HG03060 (cell line): ENCODE results near the gene CLEC18B.
A peak's percentile ranks its signal among the peaks of the same experiment; 100 is the strongest.
"Not testable (repeated sequence)": the region's sequence is repeated elsewhere in the genome, so short reads cannot be mapped to it uniquely, and the experiment has no call there.

Source experiments
- ATAC-seq: cut with Tn5 transposase; IDR thresholded peaks from one replicate; pipeline ENCODE4 v1.9.1; 2021; ENCODE audit warnings: low read depth, moderate number of reproducible peaks; ENCODE audit not compliant: unreplicated experiment

CLEC18B gene

DNA sequence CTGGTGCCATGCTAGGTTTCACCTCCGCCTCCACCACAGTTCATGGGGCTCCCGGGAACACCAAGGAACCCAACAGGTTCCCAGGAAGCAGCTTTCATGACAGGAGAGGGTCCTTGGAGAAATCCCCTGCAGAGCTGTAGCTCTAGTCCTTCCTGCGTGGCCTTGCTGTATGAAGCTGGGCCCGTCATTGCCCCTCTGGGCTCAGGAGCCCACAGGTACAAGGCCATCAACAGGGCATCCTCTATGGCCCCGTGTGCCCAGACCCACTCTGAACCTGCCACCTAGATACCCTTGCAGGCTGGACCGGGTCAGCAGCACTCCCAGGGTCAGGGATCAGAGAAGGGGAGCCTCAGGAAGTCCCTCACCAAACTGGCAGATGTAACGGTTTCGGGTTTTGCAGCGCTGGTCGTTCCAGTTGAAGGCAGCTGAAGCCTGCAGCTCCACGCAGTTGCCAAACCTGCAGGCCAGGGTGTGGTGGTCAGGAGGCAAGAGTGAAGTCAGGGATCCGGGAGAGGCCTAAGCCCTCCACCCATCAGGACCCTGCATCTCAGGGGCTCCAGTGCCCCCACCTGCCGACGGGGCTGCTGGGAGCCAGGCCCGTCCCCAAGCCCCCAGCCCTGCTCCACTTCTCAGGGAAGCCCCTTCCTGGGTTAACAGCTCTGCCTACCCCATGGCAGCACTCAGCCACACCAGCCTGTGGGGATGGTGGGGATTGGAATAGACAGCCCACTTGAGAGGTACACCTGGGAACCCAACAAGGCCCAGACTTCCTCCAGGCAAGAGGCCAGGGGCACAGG lies 11.9 kb downstream of the CLEC18B start:
- not testable (repeated sequence) for ATAC-seq

DNA sequence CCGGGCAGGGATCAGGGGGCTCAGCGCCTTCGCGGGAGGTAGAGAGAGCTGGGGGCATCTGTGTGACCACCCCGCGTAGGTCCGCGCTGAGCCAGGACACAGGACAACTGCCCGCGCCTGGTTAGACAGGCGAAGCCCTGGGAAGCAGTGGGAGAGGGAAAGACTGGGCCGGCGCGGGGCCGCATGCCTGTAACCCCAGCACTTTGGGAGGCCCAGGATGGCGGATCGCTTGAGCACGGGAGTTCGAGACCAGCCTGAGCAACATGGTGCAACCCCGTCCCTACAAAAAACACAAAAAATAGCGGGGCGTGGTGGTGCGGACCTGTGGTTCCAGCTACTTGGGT lies 13.9 kb downstream of the CLEC18B start:
- not testable (repeated sequence) for ATAC-seq

DNA sequence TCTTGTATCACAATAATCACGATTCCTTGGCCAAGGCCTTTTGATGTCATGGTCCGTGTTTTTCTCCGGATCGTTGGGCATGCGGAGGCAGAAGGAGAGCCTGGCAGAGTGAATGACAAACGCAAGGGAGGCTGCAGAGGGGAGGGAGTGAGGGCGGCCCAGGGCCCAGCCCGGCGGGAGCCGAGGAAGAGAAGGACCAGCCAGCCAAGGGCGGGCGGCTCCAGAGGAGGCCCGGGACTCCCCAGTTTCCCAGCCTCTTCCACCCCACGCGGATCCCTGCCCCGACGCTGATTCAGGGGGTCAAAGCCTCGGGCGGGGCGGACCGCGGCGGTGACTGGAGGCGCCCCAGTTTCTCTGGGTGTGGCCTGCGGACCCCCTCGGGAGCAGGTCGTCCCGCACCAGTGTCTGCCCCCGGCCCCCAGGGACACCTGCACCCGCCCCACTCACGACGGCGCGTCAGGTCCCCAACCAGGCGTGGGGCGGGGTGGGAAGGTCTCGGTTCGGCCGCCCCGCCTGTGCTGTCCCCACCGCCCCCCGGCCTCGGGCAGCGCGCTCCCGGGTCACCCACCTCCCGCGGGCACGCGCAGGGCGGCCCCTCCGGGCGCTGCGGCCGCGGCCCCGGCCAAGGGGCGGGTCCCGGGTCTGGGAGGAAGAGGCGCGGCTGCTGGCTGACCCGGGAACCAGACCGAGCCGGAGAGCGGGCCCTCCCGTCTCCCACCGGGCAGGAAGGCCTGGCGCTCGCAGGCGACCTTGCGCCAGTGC lies 14.5 kb downstream of the CLEC18B start:
- ATAC-seq: not testable (repeated sequence)

DNA sequence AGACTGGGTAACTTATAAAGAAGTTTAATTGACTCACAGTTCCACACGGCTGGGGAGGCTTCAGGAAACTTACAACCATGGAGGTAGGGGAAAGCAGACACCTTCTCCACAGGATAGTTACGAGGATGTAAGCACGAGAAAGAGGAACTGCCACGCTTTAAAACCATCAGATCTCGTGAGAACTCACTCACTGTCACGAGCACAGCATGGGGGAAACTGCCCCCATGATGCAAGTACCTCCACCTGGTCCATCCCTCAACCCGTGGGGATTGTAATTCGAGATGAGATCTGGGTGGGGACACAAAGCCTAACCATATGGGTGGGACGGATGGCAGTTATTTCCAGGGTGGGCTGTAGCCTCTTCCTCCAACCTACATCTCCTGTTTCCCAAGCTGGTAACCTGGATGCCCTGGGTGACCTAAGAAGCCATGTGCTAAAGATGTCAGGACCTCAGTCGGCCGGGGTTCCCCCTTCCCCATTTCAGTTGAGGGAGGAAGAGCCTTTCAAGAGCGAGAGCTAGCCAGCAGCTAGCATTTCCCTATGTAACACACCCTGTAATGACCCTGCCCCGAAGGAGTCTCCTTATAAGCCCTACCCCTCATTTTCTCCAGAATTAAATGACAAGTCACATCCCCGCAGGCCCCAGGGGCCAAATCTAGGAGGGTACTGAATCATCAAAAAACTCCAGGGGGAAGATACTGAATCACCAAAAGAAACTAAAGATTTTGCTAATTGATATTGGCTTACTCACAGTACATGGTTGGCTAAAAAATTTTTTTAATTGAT lies 16.9 kb downstream of the CLEC18B start:
- ATAC-seq: not testable (repeated sequence)

DNA sequence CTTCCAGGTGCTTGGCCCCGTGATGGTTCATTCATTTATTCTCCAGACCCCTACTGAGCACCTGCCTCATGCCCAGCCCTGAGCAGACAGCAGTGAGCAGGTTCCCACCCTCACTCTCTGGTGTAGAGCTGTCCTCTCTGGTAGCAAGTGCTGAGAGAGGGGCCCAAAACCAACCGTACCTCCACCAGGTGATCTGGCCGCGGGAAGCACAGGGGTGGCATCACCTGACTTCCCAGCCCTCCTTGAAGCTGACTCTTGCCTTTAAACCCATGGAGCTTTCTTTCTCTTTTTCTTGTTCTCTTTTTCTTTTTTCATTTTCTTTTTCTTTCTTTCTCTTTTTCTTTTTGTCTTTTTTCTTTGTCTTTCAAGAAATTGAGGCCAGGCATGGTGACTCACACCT lies 21.0 kb downstream of the CLEC18B start:
- ATAC-seq: not testable (repeated sequence)

DNA sequence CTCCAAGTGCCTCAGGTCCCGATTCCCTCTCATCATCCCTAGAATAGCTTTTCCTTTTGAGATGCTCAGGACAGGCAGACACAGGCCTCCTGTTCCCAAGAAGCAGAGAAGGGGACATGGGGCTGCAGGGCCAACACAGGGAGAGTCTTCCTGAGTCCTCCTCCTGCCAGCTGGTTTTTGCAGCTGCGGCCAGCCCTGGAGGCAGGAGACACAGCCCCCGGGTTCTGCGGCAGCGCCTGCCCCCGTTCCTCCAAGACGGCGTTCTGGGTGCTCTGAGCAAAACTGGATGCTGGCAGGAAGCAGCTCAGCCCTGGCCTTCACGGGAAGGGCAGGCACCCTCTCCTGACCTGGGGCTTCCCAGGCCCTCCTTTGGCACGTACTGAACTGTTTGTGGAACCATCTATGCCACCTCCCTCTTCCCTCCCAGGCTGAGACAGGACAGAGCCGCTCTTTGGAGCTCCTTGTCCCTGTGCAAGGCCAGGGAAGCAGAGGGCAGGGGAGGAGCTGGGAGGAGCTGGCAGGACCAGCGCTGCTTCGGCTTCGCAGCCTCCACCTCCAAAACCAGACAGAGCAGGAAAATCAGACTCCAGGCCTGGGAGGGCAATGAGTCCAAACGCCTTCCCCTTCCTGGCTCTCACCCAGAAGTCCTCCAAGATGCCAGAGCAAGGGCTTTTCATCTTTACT lies 22.9 kb downstream of the CLEC18B start:
- not testable (repeated sequence) for ATAC-seq

DNA sequence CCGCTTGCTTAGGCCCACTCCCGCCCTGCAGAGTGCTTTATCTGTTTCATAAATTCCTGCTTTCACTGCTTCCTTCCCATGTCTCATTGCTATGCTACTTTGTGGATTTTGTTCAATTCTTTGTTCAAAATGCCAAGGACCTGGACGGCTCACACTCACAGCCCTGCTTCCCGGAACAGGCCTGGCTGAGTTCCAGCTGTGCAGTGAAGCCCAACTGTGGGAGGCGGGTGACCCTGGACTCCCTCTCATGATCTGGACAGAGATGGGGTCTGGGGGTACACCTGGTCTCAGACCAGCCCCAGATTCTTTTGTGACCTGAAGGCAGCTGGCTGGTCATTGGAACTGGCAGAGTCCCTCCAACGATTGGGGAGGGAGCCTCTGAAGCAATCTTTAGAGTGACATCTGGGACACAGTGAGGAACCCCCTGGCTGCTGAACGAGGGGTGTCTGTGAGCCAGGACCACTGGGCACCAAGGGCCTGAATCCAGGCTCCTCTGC lies 24.7 kb downstream of the CLEC18B start:
- ATAC-seq: not testable (repeated sequence)

DNA sequence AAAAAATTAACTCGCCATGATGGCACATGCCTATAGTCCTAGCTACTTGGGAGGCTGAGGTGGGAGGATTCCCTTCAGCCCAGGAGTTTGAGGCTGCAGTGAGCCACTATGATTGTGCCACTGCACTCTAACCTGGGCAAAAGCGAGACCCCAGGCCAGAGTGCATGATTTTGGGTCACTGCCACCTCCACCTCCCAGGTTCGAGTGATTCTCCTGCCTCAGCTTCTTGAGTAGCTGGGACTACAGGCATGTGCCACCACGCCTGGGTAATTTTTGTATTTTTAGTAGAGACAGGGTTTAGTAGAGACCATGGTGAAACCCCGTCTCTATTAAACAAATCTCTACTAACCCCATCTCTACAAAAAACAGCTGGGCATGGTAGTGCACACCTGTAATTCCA lies 26.7 kb downstream of the CLEC18B start:
- ATAC-seq: not testable (repeated sequence)

DNA sequence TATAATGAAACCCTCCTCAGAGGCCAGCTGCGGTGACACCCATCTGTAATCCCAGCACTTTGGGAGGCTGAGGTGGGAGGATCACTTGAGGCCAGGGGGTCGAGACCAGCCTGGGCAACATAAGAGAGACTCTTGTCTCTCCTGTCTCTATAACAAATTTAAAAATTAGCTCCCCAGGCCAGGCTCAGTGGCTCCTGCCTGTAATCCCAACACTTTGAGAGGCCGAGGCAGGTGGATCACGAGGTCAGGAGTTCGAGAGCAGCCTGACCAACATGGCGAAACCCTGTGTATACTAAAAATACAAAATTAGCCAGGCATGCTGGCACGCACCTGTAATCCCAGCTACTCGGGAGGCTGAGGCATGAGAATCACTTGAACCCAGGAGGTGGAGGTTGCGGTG lies 27.1 kb downstream of the CLEC18B start:
- ATAC-seq: not testable (repeated sequence)

DNA sequence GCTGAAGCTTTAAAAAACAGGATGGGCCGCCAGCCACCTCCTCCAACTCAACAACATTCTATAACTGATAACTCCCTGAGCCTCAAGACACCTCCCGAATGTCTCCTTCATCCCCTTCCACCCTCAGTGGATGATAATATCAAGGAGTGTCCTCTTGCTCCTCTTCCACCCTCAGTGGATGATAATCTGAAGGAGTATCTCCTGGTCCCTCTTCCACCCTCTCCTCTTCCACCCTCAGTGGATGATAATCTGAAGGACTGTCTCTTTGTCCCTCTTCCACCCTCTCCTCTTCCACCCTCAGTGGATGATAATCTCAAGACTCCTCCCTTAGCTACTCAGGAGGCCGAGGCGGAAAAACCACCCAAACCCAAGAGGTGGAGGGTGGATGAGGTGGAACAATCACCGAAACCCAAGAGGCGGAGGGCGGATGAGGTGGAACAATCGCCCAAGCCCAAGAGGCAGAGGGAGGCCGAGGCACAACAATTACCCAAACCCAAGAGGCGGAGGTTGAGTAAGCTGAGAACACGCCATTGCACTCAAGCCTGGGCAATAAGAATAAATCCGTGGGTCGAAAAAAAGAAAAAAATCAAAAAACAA lies 29.7 kb downstream of the CLEC18B start:
- ATAC-seq: not testable (repeated sequence)

DNA sequence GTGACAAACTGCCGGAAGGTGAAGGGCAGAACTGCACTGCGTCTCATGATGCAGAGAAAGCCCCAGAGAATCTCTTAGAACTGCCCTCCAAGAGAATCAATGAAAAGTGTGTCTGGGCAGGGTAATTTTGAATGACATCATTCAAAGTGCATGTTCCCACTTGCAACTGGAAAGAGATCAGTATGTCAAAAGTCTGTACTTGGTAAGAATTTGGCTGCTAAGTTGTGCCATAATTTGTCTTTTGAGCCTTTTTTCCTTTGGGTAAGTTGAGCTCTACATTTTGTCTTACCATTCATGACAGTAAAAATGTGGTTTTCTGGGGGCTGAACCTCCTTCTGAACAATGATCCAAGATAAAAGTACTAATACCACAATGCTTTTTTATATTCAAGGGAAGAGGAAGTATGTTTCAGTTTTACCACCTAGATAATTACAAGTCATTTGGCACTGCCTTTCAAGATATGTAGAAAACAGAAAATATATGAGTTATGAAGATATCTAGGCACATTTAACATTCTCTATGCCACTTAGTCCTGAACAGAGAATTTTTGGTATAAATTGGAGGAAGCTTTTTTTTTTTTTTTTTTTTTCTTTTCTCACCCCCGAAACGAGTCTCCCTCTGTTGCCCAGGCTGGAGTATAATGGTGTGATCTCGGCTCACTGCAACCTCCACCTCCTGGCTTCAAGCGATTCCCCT lies 38.8 kb downstream of the CLEC18B start:
- not testable (repeated sequence) for ATAC-seq

DNA sequence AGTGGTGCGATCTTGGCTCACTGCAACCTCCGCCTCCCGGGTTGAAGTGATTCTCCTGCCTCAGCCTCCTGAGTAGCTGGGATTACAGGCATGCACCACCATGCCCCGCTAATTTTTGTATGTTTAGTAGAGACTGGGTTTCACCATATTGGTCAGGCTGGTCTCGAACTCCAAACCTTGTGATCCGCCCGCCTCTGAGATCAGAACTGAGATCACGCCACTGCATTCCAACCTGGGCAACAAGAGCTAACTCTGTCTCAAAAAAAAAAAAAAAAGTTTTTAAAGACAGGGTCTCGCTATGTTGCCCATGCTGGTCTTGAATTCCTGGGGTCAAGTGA lies 47.5 kb downstream of the CLEC18B start:
- not testable (repeated sequence) for ATAC-seq

DNA sequence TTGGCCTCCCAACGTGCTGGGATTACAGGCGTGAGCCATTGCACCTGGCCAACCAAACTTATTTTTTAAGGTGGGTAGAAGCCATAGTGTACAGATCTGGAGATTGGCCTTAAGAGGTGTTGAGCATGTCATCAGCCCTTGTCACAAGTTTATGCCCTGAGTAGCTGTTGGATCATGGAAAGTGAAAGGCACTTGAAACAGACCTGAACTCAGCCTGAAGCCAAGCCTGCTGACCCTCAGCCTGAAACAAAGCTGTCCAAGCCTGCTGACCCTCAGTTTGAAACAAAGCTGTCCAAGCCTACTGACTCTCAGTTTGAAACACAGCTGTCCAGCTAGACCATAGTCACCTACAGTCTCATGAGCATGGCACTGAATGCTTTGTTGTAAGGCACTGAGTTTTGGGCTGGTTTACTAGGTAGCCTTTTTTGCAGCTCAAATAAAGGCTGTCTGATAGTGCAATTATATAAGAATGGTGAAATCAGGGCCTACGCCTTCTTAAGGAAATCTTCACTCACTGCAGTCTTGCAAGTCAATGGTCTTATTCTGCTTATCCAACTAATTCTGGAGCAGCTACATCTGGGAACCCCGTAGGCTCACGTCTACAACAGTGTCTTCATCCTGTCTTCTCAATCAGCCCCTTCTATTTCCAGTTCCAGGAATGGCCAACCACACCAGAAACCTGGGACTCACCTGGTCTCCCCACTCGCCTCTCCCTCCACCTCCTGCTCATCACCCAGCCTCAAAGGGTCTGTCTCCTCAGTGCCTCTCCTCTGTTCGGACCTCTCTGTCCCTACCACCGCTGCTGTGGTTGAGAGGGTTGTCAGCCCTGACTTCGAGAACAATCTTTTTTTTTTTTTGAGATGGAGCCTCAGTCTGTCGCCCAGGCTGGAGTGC lies 48.1 kb downstream of the CLEC18B start:
- no peak for ATAC-seq

DNA sequence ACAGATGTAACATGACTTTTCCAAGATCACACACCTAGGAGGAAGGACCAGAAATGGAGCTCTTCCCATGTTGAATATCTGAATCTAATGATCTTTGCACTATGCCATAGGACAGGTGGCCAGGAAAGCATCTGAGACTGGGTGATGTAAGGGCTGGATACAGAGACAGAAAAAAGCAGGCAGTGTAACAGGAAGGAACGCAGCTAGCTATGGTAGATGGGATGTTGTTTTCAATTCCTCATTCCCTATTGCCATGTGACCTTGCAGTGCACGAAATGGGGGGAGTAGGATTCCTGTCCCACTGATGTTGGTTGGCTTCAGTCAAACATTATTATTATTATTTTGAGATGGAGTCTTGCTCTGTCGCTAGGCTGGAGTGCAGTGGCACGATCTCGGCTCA lies 48.9 kb downstream of the CLEC18B start:
- ATAC-seq: no peak

DNA sequence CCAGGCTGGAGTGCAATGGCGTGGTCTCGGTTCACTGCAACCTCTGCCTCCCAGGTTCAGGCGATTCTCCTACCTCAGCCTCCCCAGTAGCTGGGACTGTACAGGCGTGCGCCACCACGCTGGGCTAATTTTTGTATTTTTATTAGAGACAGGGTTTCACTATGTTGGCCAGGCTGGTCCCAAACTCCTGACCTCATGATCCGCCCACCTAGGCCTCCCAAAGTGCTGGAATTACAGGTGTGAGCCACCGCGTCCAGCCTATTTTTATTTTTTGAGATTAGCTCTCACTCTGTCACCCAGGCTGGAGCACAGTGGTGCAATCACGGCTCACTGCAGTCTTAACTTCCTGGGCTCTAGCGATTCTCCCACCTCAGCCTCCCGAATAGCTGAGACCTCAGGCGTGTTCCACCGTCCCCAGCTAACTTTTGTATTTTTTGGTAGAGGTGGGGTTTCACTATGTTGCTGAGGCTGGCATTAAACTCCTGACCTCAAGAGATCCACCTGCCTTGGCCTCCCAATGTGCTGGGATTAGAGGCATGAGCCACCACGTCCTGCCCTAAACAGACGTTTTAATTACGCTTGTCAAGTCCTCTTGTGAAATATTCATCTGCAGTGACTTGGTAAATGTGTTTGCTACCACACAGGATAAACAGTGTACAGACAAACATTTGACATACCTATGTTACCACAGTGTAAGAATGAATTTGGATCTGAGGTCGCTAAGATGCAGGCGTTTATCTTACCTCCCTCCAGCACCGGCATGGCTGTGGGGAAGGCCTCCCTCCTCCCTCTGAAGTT lies 50.7 kb downstream of the CLEC18B start:
- ATAC-seq: not testable (repeated sequence)

DNA sequence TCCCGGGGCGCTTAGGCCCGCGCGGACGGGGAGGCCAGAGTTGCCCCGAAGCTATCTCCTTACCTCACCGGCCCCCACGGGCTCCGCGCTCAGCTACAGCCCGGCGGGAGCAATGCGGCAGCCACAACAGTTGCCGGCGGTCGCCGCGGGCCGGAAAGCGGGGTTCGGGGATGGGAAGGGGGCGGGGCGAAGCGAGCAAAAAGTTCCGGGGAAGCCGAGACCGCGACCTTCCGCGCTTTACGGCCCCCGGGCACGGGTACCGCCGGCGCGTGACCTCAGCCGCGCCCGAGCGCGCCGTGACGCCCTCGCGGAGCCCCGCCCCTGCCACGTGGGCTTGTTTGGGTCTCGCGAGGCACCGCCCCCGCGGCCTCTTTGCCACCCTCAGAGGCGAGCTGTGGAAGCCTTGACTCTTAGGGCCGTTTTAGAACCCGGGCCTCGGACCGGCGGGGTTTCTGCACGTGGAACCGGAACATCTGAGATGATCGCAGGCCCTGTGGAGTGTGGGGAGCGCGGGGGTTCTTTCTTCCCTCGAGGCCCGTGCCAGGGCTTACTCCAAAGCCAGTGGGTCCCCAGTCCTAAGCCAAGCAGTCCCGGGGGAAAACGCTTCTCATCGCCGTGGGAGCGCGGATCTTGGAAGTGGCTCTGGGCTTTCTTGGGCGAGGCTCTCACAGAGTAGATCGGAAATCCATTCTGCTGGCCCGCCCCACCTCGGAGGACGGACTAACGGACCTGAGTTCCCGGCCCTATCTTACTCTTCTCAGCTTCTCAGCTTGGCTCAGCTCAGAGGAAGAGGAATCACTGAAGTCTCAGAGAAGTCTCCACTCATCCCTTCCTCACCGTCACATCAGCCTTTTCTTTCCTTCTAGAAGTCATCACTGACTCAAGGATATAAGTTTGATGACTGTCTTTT lies 53.0 kb downstream of the CLEC18B start:
- peak; percentile 84 for ATAC-seq
